Smooth muscle cell (in vitro differentiated cells): ENCODE data around the gene WDR18. TPM values are rescaled to one million over a fixed set of nuclear protein-coding genes. Genes with fewer than 3 reads are reported as not detected.
A peak's percentile ranks its signal among the peaks of the same experiment; 100 is the strongest.

ENCODE experiments used
- DNase-seq: peaks from one replicate; lab custom pipeline; 2025; ENCODE audit not compliant: unreplicated experiment; lab: John Stamatoyannopoulos, UW
- H2AFZ ChIP-seq: fragments of 200-600 bp; sonication (generic); 2 replicates; pipeline ENCODE4 v1.6.0; 2016; ENCODE audit warnings: antibody characterized with exemption, low read depth, mild to moderate bottlenecking
- H3F3A ChIP-seq: fragments of 200-600 bp; sonication (generic); 2 replicates; pipeline ENCODE4 v1.6.0; 2017; ENCODE audit warnings: antibody characterized with exemption, low read depth
- H3K27ac ChIP-seq: fragments of 200-600 bp; sonication (generic); 2 replicates; pipeline ENCODE4 v1.5.1; 2016; ENCODE audit warnings: low read depth, mild to moderate bottlenecking
- H3K27me3 ChIP-seq: fragments of 200-600 bp; sonication (generic); 2 replicates; pipeline ENCODE4 v1.6.1; 2016; ENCODE audit warnings: low read depth, mild to moderate bottlenecking
- H3K36me3 ChIP-seq: fragments of 200-600 bp; sonication (generic); 2 replicates; pipeline ENCODE4 v1.5.1; 2016; ENCODE audit warnings: low read depth
- H3K4me1 ChIP-seq: fragments of 200-600 bp; sonication (generic); 2 replicates; pipeline ENCODE4 v1.5.1; 2016; ENCODE audit warnings: low read depth
- H3K4me2 ChIP-seq: fragments of 200-600 bp; sonication (generic); 2 replicates; pipeline ENCODE4 v1.6.0; 2016; ENCODE audit warnings: mild to moderate bottlenecking
- H3K4me3 ChIP-seq: fragments of 200-600 bp; sonication (generic); 2 replicates; pipeline ENCODE4 v1.5.1; 2016; ENCODE audit warnings: mild to moderate bottlenecking
- H3K79me2 ChIP-seq: fragments of 200-600 bp; sonication (generic); 2 replicates; pipeline ENCODE4 v1.6.0; 2016; ENCODE audit warnings: low read depth, mild to moderate bottlenecking
- H3K9ac ChIP-seq: fragments of 200-600 bp; sonication (generic); 2 replicates; pipeline ENCODE4 v1.6.0; 2016; ENCODE audit warnings: low read depth
- H3K9me3 ChIP-seq: fragments of 200-600 bp; sonication (generic); replicated peaks from 2 replicates; pipeline ENCODE4 v1.5.1; 2016; ENCODE audit warnings: low read depth
- H4K20me1 ChIP-seq: fragments of 200-600 bp; sonication (generic); 2 replicates; pipeline ENCODE4 v1.6.0; 2016; ENCODE audit warnings: low read depth
- WGBS: methylation state at CpG from one replicate; pipeline ENCODE4 v1.1.7; 2016; ENCODE audit warnings: low lambda C conversion rate; 5-methylcytosine and 5-hydroxymethylcytosine counted together
- polyA plus RNA-seq: library from polyadenylated mRNA; unstranded; fragments of >200 nt; fragmentation: Nextera tagmentation; extraction: Ambion mirVana; gene quantifications from 2 replicates; pipeline ENCODE4 v1.2.1, GENCODE V29; 2016
- total RNA-seq: library from RNA; depleted of rRNA; stranded (reverse); fragments of >200 nt; gene quantifications from 2 replicates; pipeline ENCODE4 v1.2.3, GENCODE V29; 2014
- TF ChIP-seq, protein P1 (sequence below): fragments of 200-600 bp; sonication (generic); IDR thresholded peaks from 2 replicates; pipeline ENCODE4 v1.5.1; 2017; ENCODE audit warnings: borderline replicate concordance, mild to moderate bottlenecking, antibody characterized with exemption; ENCODE audit not compliant: insufficient read depth, poor library complexity, severe bottlenecking

WDR18 gene
- total and polyA plus RNA-seq, 2 experiments from 2014 or later = 69.4 to 160 TPM

DNA sequence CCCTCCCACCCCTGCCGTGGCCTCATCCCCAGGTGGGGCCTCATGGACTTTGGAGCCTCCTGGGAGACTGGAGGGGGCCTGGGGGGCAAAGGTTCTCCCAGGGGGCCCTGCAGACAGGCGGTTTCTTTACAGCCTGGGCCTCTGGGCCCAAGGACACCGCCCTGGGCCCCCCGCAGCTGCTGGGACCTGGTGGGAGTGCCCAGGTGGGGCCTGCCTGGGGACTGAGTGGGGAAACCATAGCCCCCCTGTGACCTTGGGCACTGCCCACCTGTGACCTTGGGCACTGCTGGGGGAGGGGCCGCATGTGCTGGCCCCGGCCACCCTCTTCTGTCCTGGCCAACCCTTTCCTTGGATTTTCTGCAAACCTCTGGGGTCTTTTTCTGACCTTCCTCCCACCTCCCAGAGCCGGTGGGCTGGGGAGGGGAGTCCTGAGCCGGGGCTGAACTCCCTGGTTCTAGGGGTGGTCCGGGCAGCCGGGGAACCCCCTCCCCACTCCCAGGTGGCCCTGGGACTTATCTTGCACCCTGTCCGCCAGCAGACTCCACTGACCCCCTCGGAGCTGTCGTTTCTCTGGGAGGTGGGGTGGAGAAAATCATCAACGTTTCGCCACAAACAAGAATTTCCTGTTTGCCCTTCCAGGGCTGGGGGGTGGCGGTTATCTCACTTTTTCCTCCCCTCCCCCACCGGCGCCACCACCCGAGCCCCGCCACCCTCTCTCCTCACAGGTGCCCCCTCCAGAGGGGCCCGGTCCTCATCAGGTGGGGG is 31.3 kb upstream of the WDR18 start:
- WGBS = 6% methylated on average over 16 of the region's 21 CpGs
- peak overlapping the region; percentile 95 for H3K27ac ChIP-seq
- peaks cover 51% of the 10 kb centered on the region for H3K4me1 ChIP-seq
- H3K36me3 ChIP-seq = no peaks in the 10 kb centered on the region
- TF ChIP-seq, protein P1, sequence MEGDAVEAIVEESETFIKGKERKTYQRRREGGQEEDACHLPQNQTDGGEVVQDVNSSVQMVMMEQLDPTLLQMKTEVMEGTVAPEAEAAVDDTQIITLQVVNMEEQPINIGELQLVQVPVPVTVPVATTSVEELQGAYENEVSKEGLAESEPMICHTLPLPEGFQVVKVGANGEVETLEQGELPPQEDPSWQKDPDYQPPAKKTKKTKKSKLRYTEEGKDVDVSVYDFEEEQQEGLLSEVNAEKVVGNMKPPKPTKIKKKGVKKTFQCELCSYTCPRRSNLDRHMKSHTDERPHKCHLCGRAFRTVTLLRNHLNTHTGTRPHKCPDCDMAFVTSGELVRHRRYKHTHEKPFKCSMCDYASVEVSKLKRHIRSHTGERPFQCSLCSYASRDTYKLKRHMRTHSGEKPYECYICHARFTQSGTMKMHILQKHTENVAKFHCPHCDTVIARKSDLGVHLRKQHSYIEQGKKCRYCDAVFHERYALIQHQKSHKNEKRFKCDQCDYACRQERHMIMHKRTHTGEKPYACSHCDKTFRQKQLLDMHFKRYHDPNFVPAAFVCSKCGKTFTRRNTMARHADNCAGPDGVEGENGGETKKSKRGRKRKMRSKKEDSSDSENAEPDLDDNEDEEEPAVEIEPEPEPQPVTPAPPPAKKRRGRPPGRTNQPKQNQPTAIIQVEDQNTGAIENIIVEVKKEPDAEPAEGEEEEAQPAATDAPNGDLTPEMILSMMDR = no peak
- H3K9ac ChIP-seq = peak overlapping the region; percentile 67
- H4K20me1 ChIP-seq = peaks cover 47% of the 10 kb centered on the region
- H3K4me3 ChIP-seq = peak overlapping the region; percentile 42
- no peaks in the 10 kb centered on the region for H3K9me3 ChIP-seq
- no peaks in the 10 kb centered on the region for H3K27me3 ChIP-seq
- peaks cover 46% of the 10 kb centered on the region for H3F3A ChIP-seq
- H3K79me2 ChIP-seq = peaks cover 74% of the 10 kb centered on the region
- no peak overlapping the region for H2AFZ ChIP-seq
- DNase-seq = no peak
- H3K4me2 ChIP-seq = peak overlapping the region; percentile 85

DNA sequence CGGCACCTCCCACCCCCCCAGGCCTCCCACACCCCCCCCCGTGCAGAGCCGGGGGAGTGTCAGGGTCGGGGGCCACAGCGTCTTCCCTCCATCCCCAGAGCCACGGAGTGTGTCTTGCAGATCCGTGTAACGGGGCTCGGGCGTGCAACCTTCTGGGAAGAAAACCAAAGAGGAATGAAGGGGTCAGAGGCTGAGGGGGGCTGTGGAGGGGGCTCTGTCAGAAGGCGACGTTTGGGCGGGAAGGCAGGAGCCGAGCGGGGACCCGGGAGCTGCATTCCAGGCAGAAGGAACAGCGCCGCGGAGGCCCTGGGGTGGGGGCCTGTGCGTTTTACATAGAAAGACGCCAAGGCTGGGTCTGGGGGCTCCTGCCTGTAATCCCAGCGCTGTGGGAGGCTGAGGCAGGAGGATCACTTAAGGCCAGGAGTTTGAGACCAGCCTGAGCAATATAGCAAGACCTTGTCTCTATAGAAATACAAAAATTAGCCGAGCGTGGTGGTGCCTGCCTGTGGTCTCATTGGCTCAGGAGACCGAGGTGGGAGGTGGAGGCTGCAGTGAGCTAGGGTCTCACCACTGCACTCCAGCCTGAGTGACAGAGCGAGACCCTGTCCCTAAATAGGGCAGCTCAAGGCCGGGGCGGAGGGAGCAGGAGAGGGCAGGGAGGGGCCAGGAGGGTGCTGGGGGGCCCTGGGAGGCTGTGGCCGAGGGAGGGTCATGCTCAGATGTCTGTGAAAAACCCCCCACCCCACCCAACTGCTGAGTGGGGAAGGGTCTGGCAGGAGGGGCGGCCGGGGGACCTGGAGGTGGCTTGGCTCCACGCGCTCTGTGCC is 30.5 kb upstream of the WDR18 start:
- Histone ChIP-seq H3K27ac (peak overlapping the region; percentile 95), H3K9ac (peak overlapping the region; percentile 67), H3K9me3 (no peaks in the 10 kb centered on the region), H3K4me2 (peak overlapping the region; percentile 85), H3K4me1 (peaks cover 51% of the 10 kb centered on the region), H2AFZ (no peak overlapping the region), H4K20me1 (peaks cover 39% of the 10 kb centered on the region), H3K79me2 (peaks cover 74% of the 10 kb centered on the region), H3K4me3 (peak overlapping the region; percentile 42), H3K27me3 (no peaks in the 10 kb centered on the region), H3F3A (peaks cover 46% of the 10 kb centered on the region), H3K36me3 (no peaks in the 10 kb centered on the region)
- TF ChIP-seq, protein P1 = no peak
- DNase-seq = no peak
- 17% methylated on average over 24 of the region's 33 CpGs for WGBS

DNA sequence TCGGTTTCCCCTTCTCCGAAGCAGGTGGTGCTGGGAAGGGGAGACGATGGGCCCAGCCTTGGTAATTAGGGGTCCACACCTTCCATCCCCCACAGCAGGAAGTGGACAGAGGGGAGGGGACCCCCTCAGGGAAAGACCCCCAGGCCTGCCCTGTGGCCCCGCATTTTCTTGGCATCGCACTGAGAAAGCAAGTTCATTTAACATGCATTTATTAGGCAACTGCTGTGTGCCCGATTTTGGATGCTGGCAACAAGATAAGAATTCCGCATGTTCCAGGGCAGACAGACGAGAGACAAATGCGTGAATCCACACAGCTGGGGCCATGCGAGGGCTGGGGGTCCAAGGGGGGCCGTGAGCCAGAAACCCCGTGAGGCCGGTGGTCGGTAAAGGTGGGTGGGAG is 29.9 kb upstream of the WDR18 start:
- no peak for DNase-seq
- Histone ChIP-seq H4K20me1 (peaks cover 39% of the 10 kb centered on the region), H3K9ac (no peak overlapping the region), H3K79me2 (peaks cover 72% of the 10 kb centered on the region), H3K4me2 (peak overlapping the region; percentile 85), H3K9me3 (no peaks in the 10 kb centered on the region), H2AFZ (no peak overlapping the region), H3K36me3 (no peaks in the 10 kb centered on the region), H3K4me1 (peaks cover 51% of the 10 kb centered on the region), H3K27ac (peak overlapping the region; percentile 95), H3F3A (peaks cover 46% of the 10 kb centered on the region), H3K4me3 (no peak overlapping the region), H3K27me3 (no peaks in the 10 kb centered on the region)
- 37% methylated on average over 11 of the region's 14 CpGs for WGBS
- TF ChIP-seq, protein P1 = no peak
